ENCODE data around the gene MAD2L1BP.

MAD2L1BP gene

DNA sequence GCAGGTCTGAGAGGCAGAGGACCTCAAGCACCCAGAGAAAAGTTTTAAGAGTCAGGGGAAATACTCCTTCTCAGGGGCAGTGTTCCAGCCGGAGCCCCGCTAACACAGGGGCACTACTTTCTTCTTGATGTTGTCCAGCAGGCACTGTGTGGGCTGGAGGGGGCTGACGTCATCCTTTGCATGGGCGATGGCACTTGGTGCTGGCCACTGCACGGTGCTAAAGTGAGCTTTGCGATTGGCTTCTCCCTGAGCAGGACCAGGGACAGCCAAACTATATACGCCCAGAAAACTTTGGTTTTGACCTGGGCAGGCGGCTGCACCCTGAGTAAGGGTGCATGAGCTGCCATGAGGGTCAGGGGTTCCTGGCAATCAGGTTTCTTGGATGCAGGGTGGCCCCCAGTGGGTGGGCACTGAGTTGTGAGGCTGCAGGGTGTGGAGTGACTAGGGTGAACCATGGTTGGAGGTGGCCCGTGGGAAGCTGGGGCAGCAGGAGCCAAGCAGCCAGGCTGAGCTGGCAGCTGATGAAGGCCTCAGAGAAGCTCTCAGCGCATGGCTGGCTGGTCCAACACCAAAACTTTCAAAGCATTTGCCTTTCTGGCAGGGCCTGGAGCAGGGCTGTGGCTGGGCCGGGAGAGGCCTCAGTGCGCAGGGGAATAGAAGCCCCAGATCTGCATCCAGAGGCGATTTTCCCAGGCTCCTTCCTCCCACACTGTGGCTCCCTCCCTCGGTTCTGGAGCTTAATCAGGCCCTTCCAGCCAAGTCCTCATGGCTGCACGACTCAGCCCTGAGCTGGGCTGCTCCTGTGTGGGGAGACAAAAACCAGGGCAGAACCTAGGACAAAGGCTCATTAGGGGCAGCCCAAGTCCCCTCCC lies 33.6 kb downstream of the MAD2L1BP start:
- peaks cover 38% of the 10 kb centered on the region for H3K36me3 ChIP-seq (ENCODE audit: insufficient read depth, low read depth, low read length)
- no peak overlapping the region for H3K27ac ChIP-seq (ENCODE audit: low read length)
- no peaks in the 10 kb centered on the region for H3K27me3 ChIP-seq (ENCODE audit: insufficient read depth, low read length)
- peaks cover 10% of the 10 kb centered on the region; the same call in 1 of the 2 replicates for H3K4me1 ChIP-seq (ENCODE audit: insufficient read depth, low read length)
- no peak overlapping the region; the same call in 1 of the 2 replicates for H3K9ac ChIP-seq (ENCODE audit: low read depth, low read length)
- H3K9me3 ChIP-seq (ENCODE audit: insufficient read depth, low read depth, low read length) = no peaks in the 10 kb centered on the region
- H3K4me3 ChIP-seq (ENCODE audit: low read length) = no peak overlapping the region

DNA sequence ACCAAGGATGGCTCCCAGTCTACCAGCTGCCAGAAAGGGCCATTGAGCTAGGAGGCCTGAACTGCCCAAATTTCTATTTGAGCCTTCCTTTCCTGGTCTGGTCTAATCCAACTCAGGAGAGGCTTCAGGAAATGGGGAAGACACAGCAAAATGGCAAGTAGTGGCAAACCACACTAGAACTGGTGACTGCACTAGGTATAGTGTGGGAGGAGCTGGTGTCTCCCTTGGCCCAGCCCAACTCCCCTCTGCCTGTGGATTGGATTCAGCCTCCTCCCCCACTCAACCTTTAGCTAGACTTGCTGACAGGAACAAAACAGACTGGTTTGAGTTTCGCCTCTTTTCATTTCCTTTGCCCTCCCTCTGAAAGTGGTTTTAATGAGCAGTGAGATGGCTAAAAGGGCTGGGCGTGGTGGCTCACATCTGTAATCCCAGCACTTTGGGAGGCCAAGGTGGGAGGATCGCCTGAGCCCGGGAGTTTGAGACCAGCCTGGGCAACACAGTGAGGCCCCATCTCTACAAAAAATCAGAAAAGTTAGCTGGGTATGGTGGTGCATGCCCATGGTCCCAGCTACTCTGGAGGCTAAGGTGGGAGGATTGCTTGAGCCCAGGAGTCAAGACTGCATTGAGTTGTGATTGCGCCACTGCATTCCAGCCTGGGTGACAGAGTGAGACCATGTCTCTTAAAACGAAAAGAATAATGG lies 34.4 kb downstream of the MAD2L1BP start:
- Histone ChIP-seq H3K9me3 (ENCODE audit: insufficient read depth, low read depth, low read length) (no peaks in the 10 kb centered on the region), H3K9ac (ENCODE audit: low read depth, low read length) (no peak overlapping the region), H3K27me3 (ENCODE audit: insufficient read depth, low read length) (no peaks in the 10 kb centered on the region), H3K27ac (ENCODE audit: low read length) (no peak overlapping the region), H3K4me3 (ENCODE audit: low read length) (no peak overlapping the region), H3K36me3 (ENCODE audit: insufficient read depth, low read depth, low read length) (peaks cover 46% of the 10 kb centered on the region), H3K4me1 (ENCODE audit: insufficient read depth, low read length) (peaks cover 10% of the 10 kb centered on the region; the same call in 1 of the 2 replicates)

- Histone ChIP-seq H3K27me3 (ENCODE audit: insufficient read depth, low read length) (no peaks in the 10 kb centered on the region), H3K9me3 (ENCODE audit: insufficient read depth, low read depth, low read length) (no peaks in the 10 kb centered on the region), H3K27ac (ENCODE audit: low read length) (no peak overlapping the region), H3K9ac (ENCODE audit: low read depth, low read length) (no peak overlapping the region), H3K4me3 (ENCODE audit: low read length) (no peak overlapping the region), H3K4me1 (ENCODE audit: insufficient read depth, low read length) (peaks cover 10% of the 10 kb centered on the region; the same call in 1 of the 2 replicates), H3K36me3 (ENCODE audit: insufficient read depth, low read depth, low read length) (peaks cover 51% of the 10 kb centered on the region)
Measured at GRCh38 chr6:43670623-43670986, 35.0 kb downstream of the MAD2L1BP start.

- H3K9ac ChIP-seq (ENCODE audit: low read depth, low read length) = no peak overlapping the region
Measured at GRCh38 chr6:43671011-43671800, 35.6 kb downstream of the MAD2L1BP start.

DNA sequence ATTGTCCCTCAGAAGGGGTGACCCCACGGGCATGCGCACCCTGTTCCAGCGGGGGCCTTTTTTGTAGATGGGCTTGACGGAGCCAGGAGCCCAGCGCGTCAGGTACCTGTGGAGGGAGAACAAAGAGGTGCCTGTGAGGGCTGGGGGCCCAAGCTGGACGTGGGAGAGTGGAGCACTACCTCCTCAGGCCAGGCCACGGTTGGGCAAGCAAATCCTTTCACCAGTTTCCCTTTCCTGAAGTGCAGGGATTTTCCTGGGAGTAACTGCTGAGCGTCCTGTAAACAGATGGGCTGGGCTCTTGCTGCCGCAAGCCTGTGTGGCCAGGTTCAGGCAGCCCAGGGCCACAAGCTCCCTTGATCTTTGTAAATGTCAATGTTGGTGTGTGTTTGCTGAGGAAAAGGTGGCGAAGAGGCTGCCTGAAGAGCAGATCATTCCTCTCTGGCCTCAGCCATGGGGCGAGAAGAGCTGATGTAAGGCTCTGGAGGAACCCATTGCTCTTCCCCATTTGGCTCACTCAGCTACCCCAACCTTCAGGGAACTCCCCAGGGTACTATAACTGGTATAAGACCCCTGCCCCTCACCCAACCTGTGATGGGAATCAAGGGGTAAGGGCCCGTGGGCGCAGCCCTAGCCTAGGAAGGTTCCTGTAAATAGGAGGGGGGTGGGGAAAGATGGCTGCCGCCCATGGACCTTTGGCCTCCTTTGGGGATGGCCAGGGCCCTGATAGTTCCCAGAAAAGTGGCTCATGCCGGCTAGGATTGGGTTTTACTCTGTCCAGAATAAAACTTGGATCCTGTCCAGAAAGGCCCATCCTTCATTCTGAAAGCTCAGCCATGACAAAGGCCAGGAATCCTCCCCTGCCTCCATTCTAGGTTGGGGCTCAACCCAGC lies 36.4 kb downstream of the MAD2L1BP start:
- Histone ChIP-seq H3K4me1 (ENCODE audit: insufficient read depth, low read length) (peaks cover 10% of the 10 kb centered on the region; the same call in 1 of the 2 replicates), H3K9me3 (ENCODE audit: insufficient read depth, low read depth, low read length) (no peaks in the 10 kb centered on the region), H3K36me3 (ENCODE audit: insufficient read depth, low read depth, low read length) (peaks cover 65% of the 10 kb centered on the region), H3K4me3 (ENCODE audit: low read length) (no peak overlapping the region), H3K9ac (ENCODE audit: low read depth, low read length) (no peak overlapping the region), H3K27ac (ENCODE audit: low read length) (no peak overlapping the region), H3K27me3 (ENCODE audit: insufficient read depth, low read length) (no peaks in the 10 kb centered on the region)

More at GRCh38 chr6:43671011-43671800, 35.6 kb downstream of the MAD2L1BP start:
- Histone ChIP-seq H3K36me3 (ENCODE audit: insufficient read depth, low read depth, low read length) (peaks cover 57% of the 10 kb centered on the region), H3K9me3 (ENCODE audit: insufficient read depth, low read depth, low read length) (no peaks in the 10 kb centered on the region), H3K4me1 (ENCODE audit: insufficient read depth, low read length) (peaks cover 10% of the 10 kb centered on the region; the same call in 1 of the 2 replicates), H3K27me3 (ENCODE audit: insufficient read depth, low read length) (no peaks in the 10 kb centered on the region), H3K27ac (ENCODE audit: low read length) (no peak overlapping the region), H3K4me3 (ENCODE audit: low read length) (no peak overlapping the region)

DNA sequence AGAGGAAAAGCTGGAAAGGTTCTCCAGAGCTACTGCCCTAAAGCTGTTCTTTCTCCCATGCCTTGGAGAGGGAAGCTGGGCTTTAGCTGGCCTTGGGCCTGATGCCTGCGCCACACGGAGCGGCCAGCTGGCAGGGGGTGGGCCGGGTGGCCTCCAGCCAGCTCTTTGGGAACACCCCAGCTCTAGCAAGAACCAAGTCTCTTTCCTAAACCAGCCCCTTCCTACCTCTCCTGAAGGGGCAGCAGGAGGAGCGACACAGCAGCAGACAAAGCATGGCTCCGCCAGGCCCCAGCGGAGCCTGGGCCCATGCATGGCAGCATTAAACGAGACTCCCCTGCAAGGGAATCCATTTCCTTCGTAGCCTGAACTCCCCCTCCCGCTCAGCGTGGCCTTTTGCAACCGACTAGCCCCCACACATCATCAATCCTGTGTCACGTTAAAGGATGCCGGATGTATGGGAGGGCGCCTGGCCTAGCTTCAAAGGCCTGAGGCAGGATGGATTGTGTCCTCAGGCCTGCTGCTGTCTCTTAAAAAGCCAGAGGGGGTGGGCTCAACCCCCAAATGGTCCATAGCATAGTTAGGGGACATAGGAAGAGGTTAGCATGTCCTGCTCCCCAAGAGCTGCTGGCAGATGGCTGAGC lies 37.9 kb downstream of the MAD2L1BP start:
- H3K9me3 ChIP-seq (ENCODE audit: insufficient read depth, low read depth, low read length) = no peaks in the 10 kb centered on the region
- H3K36me3 ChIP-seq (ENCODE audit: insufficient read depth, low read depth, low read length) = peaks cover 81% of the 10 kb centered on the region
- no peak overlapping the region for H3K9ac ChIP-seq (ENCODE audit: low read depth, low read length)
- H3K4me3 ChIP-seq (ENCODE audit: low read length) = no peak overlapping the region
- peaks cover 3% of the 10 kb centered on the region; the same call in 1 of the 2 replicates for H3K4me1 ChIP-seq (ENCODE audit: insufficient read depth, low read length)
- no peaks in the 10 kb centered on the region for H3K27me3 ChIP-seq (ENCODE audit: insufficient read depth, low read length)
- H3K27ac ChIP-seq (ENCODE audit: low read length) = no peak overlapping the region

GRCh38 chr6:43674291-43674690 lies 38.7 kb downstream of the MAD2L1BP start:
- Histone ChIP-seq H3K27me3 (ENCODE audit: insufficient read depth, low read length) (no peaks in the 10 kb centered on the region), H3K4me3 (ENCODE audit: low read length) (no peak overlapping the region), H3K4me1 (ENCODE audit: insufficient read depth, low read length) (no peaks in the 10 kb centered on the region), H3K9ac (ENCODE audit: low read depth, low read length) (no peak overlapping the region), H3K9me3 (ENCODE audit: insufficient read depth, low read depth, low read length) (no peaks in the 10 kb centered on the region), H3K27ac (ENCODE audit: low read length) (no peak overlapping the region), H3K36me3 (ENCODE audit: insufficient read depth, low read depth, low read length) (peaks cover 88% of the 10 kb centered on the region)

GRCh38 chr6:43674921-43675320 lies 39.3 kb downstream of the MAD2L1BP start:
- no peaks in the 10 kb centered on the region for H3K4me1 ChIP-seq (ENCODE audit: insufficient read depth, low read length)
- H3K9me3 ChIP-seq (ENCODE audit: insufficient read depth, low read depth, low read length) = no peaks in the 10 kb centered on the region
- H3K27me3 ChIP-seq (ENCODE audit: insufficient read depth, low read length) = no peaks in the 10 kb centered on the region
- H3K36me3 ChIP-seq (ENCODE audit: insufficient read depth, low read depth, low read length) = peaks cover 94% of the 10 kb centered on the region
- no peak overlapping the region for H3K27ac ChIP-seq (ENCODE audit: low read length)
- no peak overlapping the region for H3K4me3 ChIP-seq (ENCODE audit: low read length)
- H3K9ac ChIP-seq (ENCODE audit: low read depth, low read length) = no peak overlapping the region

GRCh38 chr6:43676962-43677606 lies 41.4 kb downstream of the MAD2L1BP start:
- H3K36me3 ChIP-seq (ENCODE audit: insufficient read depth, low read depth, low read length) = peaks cover 94% of the 10 kb centered on the region
- no peak overlapping the region for H3K4me3 ChIP-seq (ENCODE audit: low read length)

DNA sequence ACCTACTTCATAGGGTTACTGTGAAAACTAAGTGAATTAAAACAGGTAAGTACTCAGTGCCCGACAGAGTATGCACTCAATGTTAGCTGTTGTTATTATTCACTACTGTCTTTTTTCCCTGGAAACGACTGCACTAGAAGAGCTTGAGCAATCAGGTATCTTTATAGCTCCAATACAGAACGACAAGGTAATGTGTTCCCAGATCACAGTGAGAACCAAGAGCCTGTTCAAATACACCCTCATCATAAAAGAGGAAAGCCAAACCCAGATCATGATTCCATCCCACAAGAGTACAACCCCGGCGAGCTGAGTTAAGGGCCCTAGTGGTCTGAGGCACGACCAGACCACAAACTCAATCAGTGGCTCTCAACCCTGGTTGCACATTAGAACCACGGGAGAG lies 42.1 kb downstream of the MAD2L1BP start:
- Histone ChIP-seq H3K36me3 (ENCODE audit: insufficient read depth, low read depth, low read length) (peaks cover 87% of the 10 kb centered on the region), H3K9me3 (ENCODE audit: insufficient read depth, low read depth, low read length) (no peaks in the 10 kb centered on the region)

More at GRCh38 chr6:43676962-43677606, 41.4 kb downstream of the MAD2L1BP start:
- H3K27me3 ChIP-seq (ENCODE audit: insufficient read depth, low read length) = no peaks in the 10 kb centered on the region
- H3K9me3 ChIP-seq (ENCODE audit: insufficient read depth, low read depth, low read length) = no peaks in the 10 kb centered on the region
- no peak overlapping the region for H3K27ac ChIP-seq (ENCODE audit: low read length)
- H3K4me1 ChIP-seq (ENCODE audit: insufficient read depth, low read length) = no peaks in the 10 kb centered on the region
- H3K9ac ChIP-seq (ENCODE audit: low read depth, low read length) = no peak overlapping the region

More for the DNA sequence above, 42.1 kb downstream of the MAD2L1BP start:
- Histone ChIP-seq H3K27me3 (ENCODE audit: insufficient read depth, low read length) (no peaks in the 10 kb centered on the region), H3K9ac (ENCODE audit: low read depth, low read length) (no peak overlapping the region), H3K4me1 (ENCODE audit: insufficient read depth, low read length) (no peaks in the 10 kb centered on the region), H3K27ac (ENCODE audit: low read length) (no peak overlapping the region), H3K4me3 (ENCODE audit: low read length) (no peak overlapping the region)
